ENCODE measurements around the gene ANGPTL5. TPM values are rescaled to one million over a fixed set of nuclear protein-coding genes. Genes with fewer than 3 reads are reported as not detected.

Gene ANGPTL5
- total and polyA plus RNA-seq, 4 donors: not detected

DNA sequence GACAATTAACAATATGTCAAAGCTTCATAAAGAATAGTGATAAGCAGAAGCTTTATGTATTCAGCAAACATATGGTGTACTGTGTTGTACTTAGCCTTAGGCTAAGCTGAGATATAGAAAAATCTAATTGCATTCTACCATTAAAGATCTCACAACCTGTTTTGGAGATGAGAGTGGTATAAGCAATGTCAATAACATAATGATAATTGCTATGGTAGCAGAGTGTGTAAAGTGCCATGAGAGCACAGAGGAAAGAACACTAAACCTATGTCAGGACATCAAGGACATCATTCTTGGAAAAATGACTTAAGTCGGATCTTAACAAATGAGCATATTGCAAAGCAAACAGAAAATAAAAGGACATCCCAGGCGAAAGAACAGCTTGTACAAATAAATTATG, 28.6 kb upstream of the ANGPTL5 start:
- peaks cover 0 to 2% (median 0%) of the 10 kb centered on the region in 4 donors for H3K27me3 ChIP-seq (ENCODE audit: control insufficient read depth in 4 of 4, insufficient read depth in 4 of 4, low read length in 3 of 4)
- no peak overlapping the region for H3K27ac ChIP-seq (ENCODE audit: low read depth in 1 of 2, low read length in 2 of 2)
- WGBS: 88% methylated on average over 2 of the region's 2 CpGs

DNA sequence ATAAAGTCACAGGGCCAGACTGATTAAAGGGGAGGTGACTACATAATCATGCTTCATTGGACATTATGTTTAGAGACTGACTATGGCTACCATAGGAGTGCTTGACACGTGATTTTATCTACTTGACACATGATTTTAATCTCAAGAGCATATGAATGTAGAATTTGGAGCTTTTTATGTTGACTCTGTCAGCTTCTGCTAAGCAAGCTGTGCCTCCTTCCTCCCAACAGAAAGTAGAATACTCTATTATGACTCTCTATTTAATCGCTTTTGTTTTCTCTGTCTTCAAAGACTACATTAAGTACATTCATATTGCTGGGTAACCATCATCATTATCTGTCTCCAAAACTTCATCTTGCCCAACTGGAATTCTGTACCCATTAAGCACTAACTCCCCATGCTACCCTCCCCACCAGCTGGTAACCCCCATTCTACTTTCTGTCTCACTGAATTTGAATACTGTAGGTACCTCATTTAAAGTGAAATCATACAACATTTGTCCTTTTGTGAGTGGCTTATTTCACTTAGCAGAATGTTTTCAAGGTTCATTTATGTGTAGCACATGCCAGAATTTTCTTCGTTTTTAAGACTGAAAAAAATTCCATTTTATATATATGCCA, 24.7 kb upstream of the ANGPTL5 start:
- no peaks in the 10 kb centered on the region for H3K9me3 ChIP-seq (ENCODE audit: control insufficient read depth in 4 of 4, low read length in 3 of 4)
- TF ChIP-seq JUND (IDR thresholded peaks at IDR 0.05): no peak
- TF ChIP-seq ATF3 (IDR thresholded peaks at IDR 0.05): no peak
- TF ChIP-seq, protein P1, sequence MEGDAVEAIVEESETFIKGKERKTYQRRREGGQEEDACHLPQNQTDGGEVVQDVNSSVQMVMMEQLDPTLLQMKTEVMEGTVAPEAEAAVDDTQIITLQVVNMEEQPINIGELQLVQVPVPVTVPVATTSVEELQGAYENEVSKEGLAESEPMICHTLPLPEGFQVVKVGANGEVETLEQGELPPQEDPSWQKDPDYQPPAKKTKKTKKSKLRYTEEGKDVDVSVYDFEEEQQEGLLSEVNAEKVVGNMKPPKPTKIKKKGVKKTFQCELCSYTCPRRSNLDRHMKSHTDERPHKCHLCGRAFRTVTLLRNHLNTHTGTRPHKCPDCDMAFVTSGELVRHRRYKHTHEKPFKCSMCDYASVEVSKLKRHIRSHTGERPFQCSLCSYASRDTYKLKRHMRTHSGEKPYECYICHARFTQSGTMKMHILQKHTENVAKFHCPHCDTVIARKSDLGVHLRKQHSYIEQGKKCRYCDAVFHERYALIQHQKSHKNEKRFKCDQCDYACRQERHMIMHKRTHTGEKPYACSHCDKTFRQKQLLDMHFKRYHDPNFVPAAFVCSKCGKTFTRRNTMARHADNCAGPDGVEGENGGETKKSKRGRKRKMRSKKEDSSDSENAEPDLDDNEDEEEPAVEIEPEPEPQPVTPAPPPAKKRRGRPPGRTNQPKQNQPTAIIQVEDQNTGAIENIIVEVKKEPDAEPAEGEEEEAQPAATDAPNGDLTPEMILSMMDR (IDR thresholded peaks at IDR 0.05; ENCODE audit: low read depth, low read length, missing input control): no peak
- TF ChIP-seq GABPA (IDR thresholded peaks at IDR 0.05 in 1 of 2, conservative IDR thresholded peaks at IDR 0.05 in 1 of 2): no peak
- TF ChIP-seq NR2F2 (IDR thresholded peaks at IDR 0.05): no peak
- TF ChIP-seq EGR1 (IDR thresholded peaks at IDR 0.05; ENCODE audit: low read depth in 2 of 2): no peak
- no peak for TF ChIP-seq MAX (IDR thresholded peaks at IDR 0.05)
- TF ChIP-seq, protein P2, sequence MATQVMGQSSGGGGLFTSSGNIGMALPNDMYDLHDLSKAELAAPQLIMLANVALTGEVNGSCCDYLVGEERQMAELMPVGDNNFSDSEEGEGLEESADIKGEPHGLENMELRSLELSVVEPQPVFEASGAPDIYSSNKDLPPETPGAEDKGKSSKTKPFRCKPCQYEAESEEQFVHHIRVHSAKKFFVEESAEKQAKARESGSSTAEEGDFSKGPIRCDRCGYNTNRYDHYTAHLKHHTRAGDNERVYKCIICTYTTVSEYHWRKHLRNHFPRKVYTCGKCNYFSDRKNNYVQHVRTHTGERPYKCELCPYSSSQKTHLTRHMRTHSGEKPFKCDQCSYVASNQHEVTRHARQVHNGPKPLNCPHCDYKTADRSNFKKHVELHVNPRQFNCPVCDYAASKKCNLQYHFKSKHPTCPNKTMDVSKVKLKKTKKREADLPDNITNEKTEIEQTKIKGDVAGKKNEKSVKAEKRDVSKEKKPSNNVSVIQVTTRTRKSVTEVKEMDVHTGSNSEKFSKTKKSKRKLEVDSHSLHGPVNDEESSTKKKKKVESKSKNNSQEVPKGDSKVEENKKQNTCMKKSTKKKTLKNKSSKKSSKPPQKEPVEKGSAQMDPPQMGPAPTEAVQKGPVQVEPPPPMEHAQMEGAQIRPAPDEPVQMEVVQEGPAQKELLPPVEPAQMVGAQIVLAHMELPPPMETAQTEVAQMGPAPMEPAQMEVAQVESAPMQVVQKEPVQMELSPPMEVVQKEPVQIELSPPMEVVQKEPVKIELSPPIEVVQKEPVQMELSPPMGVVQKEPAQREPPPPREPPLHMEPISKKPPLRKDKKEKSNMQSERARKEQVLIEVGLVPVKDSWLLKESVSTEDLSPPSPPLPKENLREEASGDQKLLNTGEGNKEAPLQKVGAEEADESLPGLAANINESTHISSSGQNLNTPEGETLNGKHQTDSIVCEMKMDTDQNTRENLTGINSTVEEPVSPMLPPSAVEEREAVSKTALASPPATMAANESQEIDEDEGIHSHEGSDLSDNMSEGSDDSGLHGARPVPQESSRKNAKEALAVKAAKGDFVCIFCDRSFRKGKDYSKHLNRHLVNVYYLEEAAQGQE (IDR thresholded peaks at IDR 0.05): no peak
- no peaks in the 10 kb centered on the region for H3K4me1 ChIP-seq (ENCODE audit: control insufficient read depth in 4 of 4, insufficient read depth in 4 of 4, low read length in 3 of 4)
- DNase-seq (ENCODE audit: low spot score): no peak
- H3K27ac ChIP-seq (ENCODE audit: low read depth in 1 of 2, low read length in 2 of 2): no peak overlapping the region
- peaks cover 0 to 2% (median 0%) of the 10 kb centered on the region in 4 donors for H3K27me3 ChIP-seq (ENCODE audit: control insufficient read depth in 4 of 4, insufficient read depth in 4 of 4, low read length in 3 of 4)
- H3K36me3 ChIP-seq (ENCODE audit: control insufficient read depth in 4 of 4, insufficient read depth in 3 of 4, low read depth in 1 of 4, low read length in 3 of 4): no peaks in the 10 kb centered on the region
- no peak overlapping the region for H3K4me3 ChIP-seq (ENCODE audit: low read depth in 1 of 3, low read length in 3 of 3)
- WGBS: 79% methylated on average over 3 of the region's 3 CpGs
- no peak overlapping the region for H3K9ac ChIP-seq (ENCODE audit: low read depth in 1 of 2, low read length in 2 of 2)

More for the DNA sequence above, 28.6 kb upstream of the ANGPTL5 start:
- no peak for DNase-seq (ENCODE audit: low spot score)
- Histone ChIP-seq H3K36me3 (ENCODE audit: control insufficient read depth in 4 of 4, insufficient read depth in 3 of 4, low read depth in 1 of 4, low read length in 3 of 4) (no peaks in the 10 kb centered on the region), H3K4me1 (ENCODE audit: control insufficient read depth in 4 of 4, insufficient read depth in 4 of 4, low read length in 3 of 4) (no peaks in the 10 kb centered on the region), H3K9ac (ENCODE audit: low read depth in 1 of 2, low read length in 2 of 2) (no peak overlapping the region), H3K9me3 (ENCODE audit: control insufficient read depth in 4 of 4, low read length in 3 of 4) (no peaks in the 10 kb centered on the region), H3K4me3 (ENCODE audit: low read depth in 1 of 3, low read length in 3 of 3) (no peak overlapping the region)
- TF ChIP-seq YY1 (IDR thresholded peaks at IDR 0.05) (no peak), NR2F2 (IDR thresholded peaks at IDR 0.05) (no peak), HNF4G (IDR thresholded peaks at IDR 0.05) (no peak), GABPA (IDR thresholded peaks at IDR 0.05 in 1 of 2, conservative IDR thresholded peaks at IDR 0.05 in 1 of 2) (no peak), EGR1 (IDR thresholded peaks at IDR 0.05; ENCODE audit: low read depth in 2 of 2) (no peak), ATF3 (IDR thresholded peaks at IDR 0.05) (no peak), RXRA (IDR thresholded peaks at IDR 0.05) (no peak)
- TF ChIP-seq, protein P2 (IDR thresholded peaks at IDR 0.05): no peak
